ENCODE results near the gene CRACR2B. TPM values are rescaled to one million over a fixed set of nuclear protein-coding genes. Genes with fewer than 3 reads are reported as not detected.

Gene CRACR2B
- total and polyA plus RNA-seq, 2 of the 8 experiments (the other 6 are each of a cell fraction or from before 2014, with no cell fraction given) = 18.2 to 26.4 TPM

GRCh38 chr11:790721-791564, 36.8 kb upstream of the CRACR2B start (continued):
- peak; percentile 19; the same call in 1 of the 2 replicates for TF ChIP-seq CHD2 (IDR thresholded peaks at IDR 0.05; ENCODE audit: low read length)

Measured in H1 (cell line).